ES-I3 (cell line): ENCODE measurements around the gene SENP5.
A peak's percentile ranks its signal among the peaks of the same experiment; 100 is the strongest.
"Not testable (repeated sequence)": the region's sequence is repeated elsewhere in the genome, so short reads cannot be mapped to it uniquely, and the experiment has no call there.

ENCODE experiments used
- H3K36me3 ChIP-seq: 2 replicates; pipeline ENCODE4 v1.6.1; 2013; ENCODE audit warnings: mild to moderate bottlenecking, low read length, control low read depth, moderate library complexity; ENCODE audit not compliant: insufficient read depth
- H3K4me1 ChIP-seq: 2 replicates; pipeline ENCODE4 v1.6.1; 2013; ENCODE audit warnings: mild to moderate bottlenecking, control low read depth, low read length; ENCODE audit not compliant: insufficient read depth
- H3K9ac ChIP-seq: 2 replicates; pipeline ENCODE4 v1.6.1; 2013; ENCODE audit warnings: low read depth, mild to moderate bottlenecking, low read length, moderate library complexity
- H3K9me3 ChIP-seq: 2 replicates; pipeline ENCODE4 v1.6.1; 2013; ENCODE audit warnings: mild to moderate bottlenecking, low read length, moderate library complexity; ENCODE audit not compliant: control insufficient read depth, insufficient read depth

SENP5 gene

GRCh38 chr3:196867507-196868296 is at the start of gene SENP5:
Gene SENP5, plus strand, starts transcription at chr3:196867920. Its CDS starts 17,262 bp downstream, at chr3:196885182.
- H3K9ac ChIP-seq, result peak within 1 kb of the TSS; percentile 76
- H3K4me1 ChIP-seq, result peaks cover 5% of the 10 kb centered on the region; the same call in 1 of the 2 replicates
- 0 out of 2 replicates have a peak, but pooled peaks cover 2% of the 10 kb centered on the region for H3K36me3 ChIP-seq
- no peaks in the 10 kb centered on the region for H3K9me3 ChIP-seq

GRCh38 chr3:196821806-196822355 is 45.8 kb upstream of the SENP5 start:
- Histone ChIP-seq H3K36me3 (peaks cover 33% of the 10 kb centered on the region), H3K4me1 (no peaks in the 10 kb centered on the region), H3K9me3 (no peaks in the 10 kb centered on the region), H3K9ac (no peak overlapping the region)

GRCh38 chr3:196829651-196830050 is 38.1 kb upstream of the SENP5 start:
- not testable (repeated sequence) for H3K4me1 ChIP-seq, H3K9me3 ChIP-seq, H3K9ac ChIP-seq, H3K36me3 ChIP-seq

GRCh38 chr3:196835086-196835485 is 32.6 kb upstream of the SENP5 start:
- Histone ChIP-seq H3K9ac (no peak overlapping the region), H3K9me3 (no peaks in the 10 kb centered on the region), H3K36me3 (no peaks in the 10 kb centered on the region; the same call in 1 of the 2 replicates), H3K4me1 (no peaks in the 10 kb centered on the region)

GRCh38 chr3:196836626-196837025 is 31.1 kb upstream of the SENP5 start:
- H3K9ac ChIP-seq, H3K36me3 ChIP-seq, H3K4me1 ChIP-seq, H3K9me3 ChIP-seq: not testable (repeated sequence)

GRCh38 chr3:196837819-196838420 is 29.8 kb upstream of the SENP5 start:
- Histone ChIP-seq H3K9me3 (no peaks in the 10 kb centered on the region), H3K4me1 (no peaks in the 10 kb centered on the region), H3K9ac (no peak overlapping the region), H3K36me3 (no peaks in the 10 kb centered on the region)

GRCh38 chr3:196839351-196839750 is 28.4 kb upstream of the SENP5 start:
- not testable (repeated sequence) for H3K4me1 ChIP-seq, H3K9me3 ChIP-seq, H3K36me3 ChIP-seq, H3K9ac ChIP-seq

GRCh38 chr3:196842567-196843434 is 24.9 kb upstream of the SENP5 start:
- H3K4me1 ChIP-seq, result no peaks in the 10 kb centered on the region
- H3K9ac ChIP-seq, result no peak overlapping the region
- no peaks in the 10 kb centered on the region for H3K36me3 ChIP-seq
- H3K9me3 ChIP-seq, result no peaks in the 10 kb centered on the region

- Histone ChIP-seq H3K4me1 (no peaks in the 10 kb centered on the region), H3K36me3 (no peaks in the 10 kb centered on the region), H3K9me3 (no peaks in the 10 kb centered on the region), H3K9ac (no peak overlapping the region)
Measured at GRCh38 chr3:196843435-196844110, 24.1 kb upstream of the SENP5 start.

GRCh38 chr3:196844235-196845219 is 23.2 kb upstream of the SENP5 start:
- H3K9ac ChIP-seq, H3K36me3 ChIP-seq, H3K4me1 ChIP-seq, H3K9me3 ChIP-seq: not testable (repeated sequence)

- H3K4me1 ChIP-seq, H3K9me3 ChIP-seq, H3K36me3 ChIP-seq, H3K9ac ChIP-seq: not testable (repeated sequence)
Measured at GRCh38 chr3:196848375-196848774, 19.3 kb upstream of the SENP5 start.

GRCh38 chr3:196849180-196849741 is 18.5 kb upstream of the SENP5 start:
- Histone ChIP-seq H3K36me3 (no peaks in the 10 kb centered on the region), H3K9me3 (peaks cover 9% of the 10 kb centered on the region; the same call in 1 of the 2 replicates), H3K9ac (no peak overlapping the region), H3K4me1 (no peaks in the 10 kb centered on the region)

- H3K4me1 ChIP-seq, H3K9ac ChIP-seq, H3K9me3 ChIP-seq, H3K36me3 ChIP-seq: not testable (repeated sequence)
Measured at GRCh38 chr3:196863000-196863399, 4.7 kb upstream of the SENP5 start.
